GM21381 (cell line): ENCODE results near the gene AGFG2.
"Not testable (repeated sequence)": the region's sequence is repeated elsewhere in the genome, so short reads cannot be mapped to it uniquely, and the experiment has no call there.

ENCODE experiments used
- ATAC-seq: cut with Tn5 transposase; IDR thresholded peaks from one replicate; pipeline ENCODE4 v1.9.1; 2021; ENCODE audit warnings: mild to moderate bottlenecking, moderate library complexity; ENCODE audit not compliant: unreplicated experiment

AGFG2 gene

GRCh38 chr7:100520138-100520537 lies 18.9 kb upstream of the AGFG2 start:
- ATAC-seq: no peak

GRCh38 chr7:100521076-100521475 lies 17.9 kb upstream of the AGFG2 start:
- ATAC-seq: no peak

GRCh38 chr7:100521909-100522593 lies 17.0 kb upstream of the AGFG2 start:
- not testable (repeated sequence) for ATAC-seq

- ATAC-seq: not testable (repeated sequence)
Observed at GRCh38 chr7:100523192-100523591, 15.8 kb upstream of the AGFG2 start.

GRCh38 chr7:100528108-100528866 lies 10.7 kb upstream of the AGFG2 start:
- not testable (repeated sequence) for ATAC-seq

GRCh38 chr7:100532165-100533022 lies 6.6 kb upstream of the AGFG2 start:
- ATAC-seq: no peak

- ATAC-seq: not testable (repeated sequence)
Observed at GRCh38 chr7:100535982-100536381, 3.0 kb upstream of the AGFG2 start.

- ATAC-seq: not testable (repeated sequence)
Observed at GRCh38 chr7:100536695-100537094, 2.3 kb upstream of the AGFG2 start.

- ATAC-seq: no peak
Observed at GRCh38 chr7:100538348-100538653, 702 bp upstream of the AGFG2 start.

- ATAC-seq: no peak
Observed at GRCh38 chr7:100539436-100540006, 518 bp downstream of the AGFG2 start.

- no peak for ATAC-seq
Observed at GRCh38 chr7:100540073-100540723, 1.2 kb downstream of the AGFG2 start.

GRCh38 chr7:100541309-100541708 lies 2.3 kb downstream of the AGFG2 start:
- not testable (repeated sequence) for ATAC-seq

GRCh38 chr7:100543586-100543985 lies 4.6 kb downstream of the AGFG2 start:
- ATAC-seq: no peak

- ATAC-seq: no peak
Observed at GRCh38 chr7:100544386-100544785, 5.4 kb downstream of the AGFG2 start.

- no peak for ATAC-seq
Observed at GRCh38 chr7:100544967-100545359, 6.0 kb downstream of the AGFG2 start.

GRCh38 chr7:100545360-100546128 lies 6.5 kb downstream of the AGFG2 start:
- peak; percentile 50 for ATAC-seq

- ATAC-seq: no peak
Observed at GRCh38 chr7:100546129-100546925, 7.3 kb downstream of the AGFG2 start.

- ATAC-seq: no peak
Observed at GRCh38 chr7:100546926-100547800, 8.2 kb downstream of the AGFG2 start.
